Neural cell (in vitro differentiated cells): ENCODE data around the gene ST14.

ENCODE experiments used
- EP300 ChIP-seq: fragments of 450-650 bp; conservative IDR thresholded peaks from 2 replicates; pipeline ENCODE4 v1.6.1; 2014; ENCODE audit warnings: antibody characterized with exemption, mild to moderate bottlenecking, moderate library complexity; ENCODE audit not compliant: poor library complexity, severe bottlenecking
- TF ChIP-seq, protein P1 (sequence below): fragments of 450-650 bp; IDR thresholded peaks from 2 replicates; pipeline ENCODE4 v1.5.1; 2014; ENCODE audit warnings: antibody characterized with exemption, mild to moderate bottlenecking, moderate library complexity; ENCODE audit not compliant: poor library complexity, severe bottlenecking

DNA sequence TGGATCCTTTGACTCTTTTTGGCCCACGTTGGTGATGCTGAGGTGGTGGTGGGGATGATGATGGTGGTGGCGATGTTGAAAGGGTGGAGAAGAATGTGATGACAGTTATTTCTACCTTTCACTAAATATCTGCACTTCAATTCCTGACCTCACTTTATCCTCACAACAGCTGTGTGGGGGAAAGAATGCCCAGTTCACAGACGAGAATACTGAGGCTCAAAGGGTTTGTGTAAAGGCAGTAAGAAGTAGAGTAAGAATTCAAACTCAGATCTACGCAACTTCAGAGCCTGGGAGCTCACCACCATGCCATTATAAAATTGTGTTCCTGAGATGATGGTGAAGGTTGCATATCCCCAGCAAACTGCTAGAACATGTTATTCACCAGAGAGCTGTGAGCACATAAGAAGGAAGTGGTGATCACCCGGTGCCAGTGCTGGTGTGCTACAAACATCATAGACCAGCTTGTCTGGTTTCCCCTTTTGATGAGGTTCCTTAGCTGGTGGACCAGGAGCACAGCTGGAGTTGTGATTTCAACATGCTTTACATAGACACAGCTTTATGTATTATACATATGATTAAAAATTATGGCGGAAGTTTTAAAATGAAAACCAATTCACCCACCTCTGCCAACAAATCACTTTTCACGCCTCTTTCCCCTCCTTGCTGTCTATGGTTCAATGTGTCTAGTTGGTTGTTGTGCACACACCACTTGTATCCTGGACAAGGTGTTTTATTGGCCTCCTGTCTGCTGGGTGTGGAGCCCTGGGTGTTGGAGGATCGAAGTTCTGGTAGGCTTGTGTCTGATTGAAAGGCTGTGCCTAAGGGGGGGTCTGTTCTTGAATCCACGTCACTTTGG lies 6.2 kb downstream of the ST14 start:
- TF ChIP-seq, protein P1, sequence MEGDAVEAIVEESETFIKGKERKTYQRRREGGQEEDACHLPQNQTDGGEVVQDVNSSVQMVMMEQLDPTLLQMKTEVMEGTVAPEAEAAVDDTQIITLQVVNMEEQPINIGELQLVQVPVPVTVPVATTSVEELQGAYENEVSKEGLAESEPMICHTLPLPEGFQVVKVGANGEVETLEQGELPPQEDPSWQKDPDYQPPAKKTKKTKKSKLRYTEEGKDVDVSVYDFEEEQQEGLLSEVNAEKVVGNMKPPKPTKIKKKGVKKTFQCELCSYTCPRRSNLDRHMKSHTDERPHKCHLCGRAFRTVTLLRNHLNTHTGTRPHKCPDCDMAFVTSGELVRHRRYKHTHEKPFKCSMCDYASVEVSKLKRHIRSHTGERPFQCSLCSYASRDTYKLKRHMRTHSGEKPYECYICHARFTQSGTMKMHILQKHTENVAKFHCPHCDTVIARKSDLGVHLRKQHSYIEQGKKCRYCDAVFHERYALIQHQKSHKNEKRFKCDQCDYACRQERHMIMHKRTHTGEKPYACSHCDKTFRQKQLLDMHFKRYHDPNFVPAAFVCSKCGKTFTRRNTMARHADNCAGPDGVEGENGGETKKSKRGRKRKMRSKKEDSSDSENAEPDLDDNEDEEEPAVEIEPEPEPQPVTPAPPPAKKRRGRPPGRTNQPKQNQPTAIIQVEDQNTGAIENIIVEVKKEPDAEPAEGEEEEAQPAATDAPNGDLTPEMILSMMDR: no peak
- TF ChIP-seq EP300: no peak
